Common myeloid progenitor, CD34-positive (primary cell): ENCODE data around the gene SDHAF3.
A peak's percentile ranks its signal among the peaks of the same experiment; 100 is the strongest.

Source experiments
- CTCF ChIA-PET: fragments of 350-600 bp; sonication (Branson Sonifier 250); formaldehyde crosslinking; loops from one replicate; lab custom pipeline; 2021; ENCODE audit warnings: antibody characterized with exemption; lab: Charles Lee
- POLR2A ChIA-PET: fragments of 350-600 bp; sonication (Branson Sonifier 250); formaldehyde crosslinking; loops from one replicate; lab custom pipeline; 2021; ENCODE audit warnings: antibody characterized with exemption; lab: Charles Lee
- DNase-seq, 3 donors: peaks; one replicate each; pipeline versions ENCODE4 v3.0.0 to v3.0.0-alpha.2; 2013
- H3K27ac ChIP-seq, 2 experiments: 1 replicate in 1 of 2; 2 replicates in 1 of 2; pipeline ENCODE4 v1.7.0; 2013; ENCODE audit warnings: inconsistent platforms in 2 of 2, low read length in 2 of 2, mild to moderate bottlenecking in 2 of 2, low read depth in 1 of 2, moderate library complexity in 1 of 2; ENCODE audit not compliant: severe bottlenecking in 2 of 2, insufficient read depth in 1 of 2, poor library complexity in 1 of 2
- H3K27me3 ChIP-seq, 5 experiments: replicated peaks in 2 of 5; 1 replicate in 3 of 5; 2 replicates in 2 of 5; pipeline versions ENCODE4 v1.6.1 to v1.7.0; 2013; ENCODE audit warnings: low read length in 4 of 5, mild to moderate bottlenecking in 2 of 5, moderate library complexity in 2 of 5, inconsistent platforms in 1 of 5; ENCODE audit not compliant: insufficient read depth in 5 of 5, control insufficient read depth in 4 of 5
- H3K36me3 ChIP-seq, 4 experiments: 1 replicate in 2 of 4; 2 replicates in 2 of 4; pipeline versions ENCODE4 v1.6.1 to v1.7.0; 2013; ENCODE audit warnings: low read length in 3 of 4, control low read depth in 1 of 4, mild to moderate bottlenecking in 1 of 4; ENCODE audit not compliant: control insufficient read depth in 4 of 4, insufficient read depth in 4 of 4
- H3K4me1 ChIP-seq, 4 experiments: 1 replicate in 3 of 4; 2 replicates in 1 of 4; pipeline versions ENCODE4 v1.6.1 to v1.7.1; 2013; ENCODE audit warnings: low read length in 3 of 4, mild to moderate bottlenecking in 3 of 4, control low read depth in 1 of 4, inconsistent platforms in 1 of 4, moderate library complexity in 1 of 4; ENCODE audit not compliant: control insufficient read depth in 4 of 4, insufficient read depth in 4 of 4; ENCODE audit errors: control extremely low read depth in 1 of 4
- H3K4me3 ChIP-seq, 7 experiments: 1 replicate in 4 of 7; 2 replicates in 3 of 7; pipeline versions ENCODE4 v1.5.1 to v1.7.0; 2013; ENCODE audit warnings: mild to moderate bottlenecking in 7 of 7, low read length in 6 of 7, moderate library complexity in 6 of 7, inconsistent platforms in 2 of 7, low read depth in 2 of 7, control low read depth in 1 of 7; ENCODE audit not compliant: insufficient read depth in 4 of 7, control insufficient read depth in 1 of 7; ENCODE audit errors: extremely low read depth in 1 of 7
- H3K9me3 ChIP-seq, 5 experiments: 1 replicate in 4 of 5; 2 replicates in 1 of 5; pipeline versions ENCODE4 v1.6.1 to v1.7.1; 2013; ENCODE audit warnings: low read length in 4 of 5, mild to moderate bottlenecking in 2 of 5, inconsistent platforms in 1 of 5, low read depth in 1 of 5, moderate library complexity in 1 of 5; ENCODE audit not compliant: control insufficient read depth in 4 of 5, insufficient read depth in 2 of 5; ENCODE audit errors: control extremely low read depth in 1 of 5
- WGBS: methylation state at CpG from one replicate; pipeline ENCODE4 v1.1.5; 2013; ENCODE audit not compliant: insufficient coverage; 5-methylcytosine and 5-hydroxymethylcytosine counted together

The SDHAF3 gene

GRCh38 chr7:97107192-97107800 lies 10.2 kb upstream of the SDHAF3 start:
- no peaks in the 10 kb centered on the region for H3K4me1 ChIP-seq
- no peaks in the 10 kb centered on the region for H3K27me3 ChIP-seq
- H3K27ac ChIP-seq, result no peak overlapping the region
- DNase-seq, result no peak
- WGBS, result no CpG with 5 or more reads among the region's 2 CpGs
- H3K36me3 ChIP-seq, result no peaks in the 10 kb centered on the region
- CTCF ChIA-PET, result interaction anchor here (3.4 kb wide), 1 partner anchor 10 kb away, joined by 16 read pairs; the partner anchor contains the start of gene SDHAF3
- H3K4me3 ChIP-seq, result no peak overlapping the region
- H3K9me3 ChIP-seq, result peaks cover 0 to 9% (median 3%) of the 10 kb centered on the region in 5 experiments
- POLR2A ChIA-PET, result no interaction called here

GRCh38 chr7:97116308-97116707 lies 1.2 kb upstream of the SDHAF3 start:
- POLR2A ChIA-PET, result interaction anchor here (1.1 kb wide), 1 partner anchor 26 kb away, joined by 4 read pairs; no protein-coding TSS in a partner anchor

GRCh38 chr7:97117035-97117371 lies 495 bp upstream of the SDHAF3 start:
- CTCF ChIA-PET, result interaction anchor here (1.0 to 2.1 kb wide), 5 partner anchors 10 to 720 kb away, joined by 3 to 16 read pairs (median 3); no protein-coding TSS in a partner anchor
- no peak for DNase-seq
- peak overlapping the region in 1 of 2 experiments; percentile 83 for H3K27ac ChIP-seq
- POLR2A ChIA-PET, result interaction anchor here (1.1 kb wide), 1 partner anchor 25 kb away, joined by 4 read pairs; no protein-coding TSS in a partner anchor
- no peaks in the 10 kb centered on the region for H3K36me3 ChIP-seq
- H3K27me3 ChIP-seq, result no peaks in the 10 kb centered on the region
- 78% methylated on average over 8 of the region's 9 CpGs for WGBS
- H3K4me1 ChIP-seq, result peaks cover 14 to 38% (median 23%) of the 10 kb centered on the region in 4 experiments
- H3K4me3 ChIP-seq, result peak overlapping the region; percentile 15 to 97 (median 82)
- no peaks in the 10 kb centered on the region for H3K9me3 ChIP-seq

More at GRCh38 chr7:97116308-97116707, 1.2 kb upstream of the SDHAF3 start:
- CTCF ChIA-PET, result interaction anchor here (0.7 to 2.1 kb wide), 6 partner anchors 10 to 721 kb away, joined by 3 to 16 read pairs (median 3); no protein-coding TSS in a partner anchor
- Histone ChIP-seq H3K9me3 (no peaks in the 10 kb centered on the region), H3K4me1 (peaks cover 14 to 38% (median 23%) of the 10 kb centered on the region in 4 experiments), H3K27ac (no peak overlapping the region), H3K36me3 (no peaks in the 10 kb centered on the region), H3K27me3 (no peaks in the 10 kb centered on the region), H3K4me3 (no peak overlapping the region)
- WGBS, result 68% methylated on average over 4 of the region's 5 CpGs
- peak; percentile 65 to 94 (median 88) for DNase-seq

- Histone ChIP-seq H3K4me1 (peaks cover 14 to 38% (median 23%) of the 10 kb centered on the region in 4 experiments), H3K27ac (peak overlapping the region; percentile 27 to 83), H3K36me3 (no peaks in the 10 kb centered on the region), H3K4me3 (peak overlapping the region in 6 of 7 experiments; percentile 75 to 97 (median 88)), H3K9me3 (no peaks in the 10 kb centered on the region), H3K27me3 (no peaks in the 10 kb centered on the region)
- ChIA-PET POLR2A (interaction anchor here (0.6 kb wide), 1 partner anchor 1564 kb away, joined by 3 read pairs; no protein-coding TSS in a partner anchor), CTCF (interaction anchor here (1.1 to 1.8 kb wide), 5 partner anchors 8 to 1015 kb away, joined by 3 to 5 read pairs (median 4); no protein-coding TSS in a partner anchor)
- WGBS, result 47% methylated on average over 5 of the region's 13 CpGs
- peak in 2 of 3 donors; percentile 30 to 36 for DNase-seq
These were observed 914 bp downstream of the SDHAF3 start for GRCh38 chr7:97118306-97118917.

GRCh38 chr7:97119747-97120146 lies 2.2 kb downstream of the SDHAF3 start:
- Histone ChIP-seq H3K4me3 (peak overlapping the region in 2 of 7 experiments; percentile 76 to 95), H3K27me3 (no peaks in the 10 kb centered on the region), H3K36me3 (no peaks in the 10 kb centered on the region), H3K9me3 (no peaks in the 10 kb centered on the region), H3K27ac (no peak overlapping the region), H3K4me1 (peaks cover 14 to 38% (median 23%) of the 10 kb centered on the region in 4 experiments)
- CTCF ChIA-PET, result interaction anchor here (1.1 kb wide), 1 partner anchor 10 kb away, joined by 5 read pairs; no protein-coding TSS in a partner anchor
- DNase-seq, result no peak
- POLR2A ChIA-PET, result no interaction called here
- no CpG with 5 or more reads among the region's 2 CpGs for WGBS

- Histone ChIP-seq H3K27ac (peak overlapping the region in 1 of 2 experiments; percentile 27), H3K9me3 (peaks cover 0 to 1% (median 0%) of the 10 kb centered on the region in 5 experiments), H3K27me3 (no peaks in the 10 kb centered on the region), H3K36me3 (no peaks in the 10 kb centered on the region), H3K4me3 (no peak overlapping the region), H3K4me1 (peaks cover 14 to 38% (median 22%) of the 10 kb centered on the region in 4 experiments)
- CTCF ChIA-PET, result no interaction called here
- POLR2A ChIA-PET, result interaction anchor here (0.7 kb wide), 1 partner anchor 697 kb away, joined by 3 read pairs; no protein-coding TSS in a partner anchor
- no peak for DNase-seq
- 100% methylated on average over 3 of the region's 5 CpGs for WGBS
These were observed 3.4 kb downstream of the SDHAF3 start for GRCh38 chr7:97120713-97121457.
